Mammary epithelial cell (primary cell): Measurements from ENCODE around the gene PLXNA4.

Experiments
- EZH2 ChIP-seq: IDR thresholded peaks from 2 replicates; pipeline ENCODE4 v1.6.1; 2012; ENCODE audit warnings: low read length, inconsistent platforms, borderline replicate concordance
- TF ChIP-seq, protein P1 (sequence below), 2 donors: IDR thresholded peaks in 1 of 2; conservative IDR thresholded peaks in 1 of 2; 2 replicates each; pipeline ENCODE4 v1.5.1; 2011 to 2012; ENCODE audit warnings: inconsistent platforms in 2 of 2, low read length in 2 of 2, mild to moderate bottlenecking in 2 of 2, control low read depth in 1 of 2, low read depth in 1 of 2; ENCODE audit not compliant: insufficient read depth in 1 of 2; ENCODE audit errors: extremely low read depth in 1 of 2

DNA sequence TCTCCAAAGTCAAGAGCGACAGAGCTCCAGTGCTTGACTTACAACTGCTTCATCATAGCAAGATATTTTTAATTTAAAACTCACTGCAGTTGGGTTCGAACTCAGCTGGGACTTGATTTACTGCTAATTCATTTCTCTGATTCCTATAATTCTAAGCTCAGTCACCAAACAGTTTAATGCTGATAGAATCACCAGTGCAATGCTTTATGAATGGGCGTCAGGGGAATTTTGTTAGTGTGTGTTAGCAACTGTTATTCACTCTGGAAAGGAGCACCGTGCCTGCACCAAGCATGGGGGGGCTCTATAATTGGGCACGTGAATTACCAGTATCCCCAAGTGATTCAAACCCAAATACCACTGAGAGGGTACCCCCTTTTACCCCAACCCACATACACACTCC is 10.4 kb downstream of the PLXNA4 start:
- TF ChIP-seq, protein P1, sequence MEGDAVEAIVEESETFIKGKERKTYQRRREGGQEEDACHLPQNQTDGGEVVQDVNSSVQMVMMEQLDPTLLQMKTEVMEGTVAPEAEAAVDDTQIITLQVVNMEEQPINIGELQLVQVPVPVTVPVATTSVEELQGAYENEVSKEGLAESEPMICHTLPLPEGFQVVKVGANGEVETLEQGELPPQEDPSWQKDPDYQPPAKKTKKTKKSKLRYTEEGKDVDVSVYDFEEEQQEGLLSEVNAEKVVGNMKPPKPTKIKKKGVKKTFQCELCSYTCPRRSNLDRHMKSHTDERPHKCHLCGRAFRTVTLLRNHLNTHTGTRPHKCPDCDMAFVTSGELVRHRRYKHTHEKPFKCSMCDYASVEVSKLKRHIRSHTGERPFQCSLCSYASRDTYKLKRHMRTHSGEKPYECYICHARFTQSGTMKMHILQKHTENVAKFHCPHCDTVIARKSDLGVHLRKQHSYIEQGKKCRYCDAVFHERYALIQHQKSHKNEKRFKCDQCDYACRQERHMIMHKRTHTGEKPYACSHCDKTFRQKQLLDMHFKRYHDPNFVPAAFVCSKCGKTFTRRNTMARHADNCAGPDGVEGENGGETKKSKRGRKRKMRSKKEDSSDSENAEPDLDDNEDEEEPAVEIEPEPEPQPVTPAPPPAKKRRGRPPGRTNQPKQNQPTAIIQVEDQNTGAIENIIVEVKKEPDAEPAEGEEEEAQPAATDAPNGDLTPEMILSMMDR (conservative IDR thresholded peaks at IDR 0.05 in 1 of 2, IDR thresholded peaks at IDR 0.05 in 1 of 2; ENCODE audit: extremely low read depth in 1 of 2, insufficient read depth in 1 of 2, low read depth in 1 of 2, low read length in 2 of 2): no peak
- no peak for TF ChIP-seq EZH2
